Myocyte (in vitro differentiated cells): Measurements from ENCODE around the gene BLOC1S4. TPM values are rescaled to one million over a fixed set of nuclear protein-coding genes. Genes with fewer than 3 reads are reported as not detected.
"Not testable (repeated sequence)": the region's sequence is repeated elsewhere in the genome, so short reads cannot be mapped to it uniquely, and the experiment has no call there.

Experiments
- DNase-seq: peaks from one replicate; pipeline ENCODE4 v3.0.0-alpha.2; 2012; ENCODE audit warnings: low read depth
- total RNA-seq: library from RNA; depleted of rRNA; stranded (reverse); fragments of >200 nt; gene quantifications from 2 replicates; pipeline ENCODE4 v1.2.3, GENCODE V29; 2014

BLOC1S4 gene
- total RNA-seq, 1 donor from 2014 or later: 35.1 TPM

DNA sequence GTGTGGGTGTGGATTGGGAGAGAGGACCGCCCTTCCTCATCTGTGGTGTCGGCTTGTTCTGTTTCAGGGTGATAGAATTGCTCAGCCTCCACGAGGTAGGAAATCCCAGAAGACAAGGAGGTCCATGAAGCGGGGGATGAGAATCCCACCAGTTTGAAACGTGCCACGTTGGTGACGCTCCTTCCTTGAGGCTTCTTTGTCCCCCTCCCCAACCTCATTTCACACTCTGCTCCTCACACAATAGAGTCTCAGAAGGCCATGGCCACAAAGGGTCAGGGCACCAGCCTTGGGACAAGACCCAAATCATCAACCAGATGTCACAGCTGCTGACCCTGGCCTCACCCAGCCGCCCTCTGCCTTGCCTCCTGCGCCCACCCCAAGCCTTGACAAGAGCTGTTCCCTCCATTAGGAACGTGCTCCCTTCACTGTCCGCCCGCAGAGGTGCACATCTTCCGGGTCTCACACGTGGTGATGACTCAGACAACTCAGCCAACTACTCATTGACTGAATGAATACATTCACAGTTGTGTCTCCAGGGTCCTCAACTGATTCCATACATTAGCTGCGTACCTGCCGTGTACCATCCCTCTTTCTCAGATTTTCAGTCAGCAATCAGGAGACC lies 18.3 kb downstream of the BLOC1S4 start:
- DNase-seq: no peak

GRCh38 chr4:6739920-6740319 lies 23.9 kb downstream of the BLOC1S4 start:
- no peak for DNase-seq

GRCh38 chr4:6740347-6740746 lies 24.4 kb downstream of the BLOC1S4 start:
- DNase-seq: no peak

- no peak for DNase-seq
Observed at GRCh38 chr4:6742507-6742906, 26.5 kb downstream of the BLOC1S4 start.

GRCh38 chr4:6742989-6743388 lies 27.0 kb downstream of the BLOC1S4 start:
- no peak for DNase-seq

- no peak for DNase-seq
Observed at GRCh38 chr4:6746721-6747293, 30.8 kb downstream of the BLOC1S4 start.

GRCh38 chr4:6747294-6748051 lies 31.5 kb downstream of the BLOC1S4 start:
- DNase-seq: no peak

DNA sequence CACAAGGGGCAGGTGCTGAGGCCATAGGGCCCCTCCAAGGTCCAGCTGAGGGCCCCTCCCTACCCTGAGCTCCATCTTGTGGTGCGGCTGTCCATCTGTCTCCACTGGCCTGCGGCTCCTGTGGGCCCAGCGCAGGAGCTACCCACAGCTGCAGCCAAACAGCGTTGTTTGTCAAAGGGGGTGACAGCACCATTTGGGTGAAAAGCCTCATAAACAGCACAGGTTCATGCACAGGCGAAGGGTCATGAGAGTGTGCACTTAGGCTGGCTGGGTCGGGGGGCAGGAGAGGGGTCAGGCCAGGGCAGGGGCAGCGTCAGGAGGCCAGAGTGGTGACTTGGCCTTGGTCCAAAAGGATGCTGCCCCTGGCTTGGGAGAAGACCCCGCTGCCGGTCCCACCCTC lies 32.3 kb downstream of the BLOC1S4 start:
- DNase-seq: no peak

- peak; percentile 86 for DNase-seq
Observed at GRCh38 chr4:6749340-6750171, 33.6 kb downstream of the BLOC1S4 start.

GRCh38 chr4:6750286-6751221 lies 34.6 kb downstream of the BLOC1S4 start:
- no peak for DNase-seq

- no peak for DNase-seq
Observed at GRCh38 chr4:6751611-6752485, 35.9 kb downstream of the BLOC1S4 start.

DNA sequence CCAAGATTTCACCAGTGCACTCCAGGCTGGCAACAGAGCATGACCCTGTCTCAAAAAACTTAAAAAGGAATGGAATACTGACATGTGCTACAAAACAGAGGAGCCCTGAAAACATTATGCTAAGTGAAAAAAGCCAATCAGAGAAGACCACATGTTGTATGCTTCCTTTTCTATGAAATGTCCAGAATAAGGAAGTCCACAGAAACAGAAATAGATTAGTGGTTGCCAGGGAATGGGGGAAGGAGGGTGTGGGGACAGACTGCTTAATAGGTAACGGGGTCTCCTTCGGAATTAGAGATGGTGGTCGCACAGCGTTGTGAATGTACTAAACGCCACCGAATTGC lies 36.5 kb downstream of the BLOC1S4 start:
- DNase-seq: no peak

GRCh38 chr4:6753103-6753560 lies 37.2 kb downstream of the BLOC1S4 start:
- DNase-seq: peak; percentile 61

DNA sequence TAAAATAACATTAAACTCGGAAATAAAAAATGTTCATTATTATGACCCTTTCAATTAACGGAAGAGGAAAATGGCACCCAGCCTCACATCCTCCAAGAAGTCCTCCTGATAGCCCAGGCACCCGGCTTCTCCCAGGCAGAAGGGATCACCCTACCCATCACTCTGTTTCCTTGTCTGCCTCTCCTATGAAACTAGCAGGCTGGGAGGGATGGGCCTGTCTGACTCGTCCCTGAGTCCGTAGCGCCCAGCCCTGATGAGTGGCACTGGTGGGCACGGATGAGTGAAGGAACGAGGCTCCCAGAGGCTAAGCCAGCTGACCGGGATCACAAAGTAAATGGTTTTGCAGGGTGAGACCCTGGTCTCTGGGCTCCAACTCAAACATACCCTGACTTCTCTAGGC lies 37.9 kb downstream of the BLOC1S4 start:
- no peak for DNase-seq

GRCh38 chr4:6754481-6755087 lies 38.6 kb downstream of the BLOC1S4 start:
- no peak for DNase-seq

GRCh38 chr4:6755088-6755753 lies 39.2 kb downstream of the BLOC1S4 start:
- DNase-seq: no peak

DNA sequence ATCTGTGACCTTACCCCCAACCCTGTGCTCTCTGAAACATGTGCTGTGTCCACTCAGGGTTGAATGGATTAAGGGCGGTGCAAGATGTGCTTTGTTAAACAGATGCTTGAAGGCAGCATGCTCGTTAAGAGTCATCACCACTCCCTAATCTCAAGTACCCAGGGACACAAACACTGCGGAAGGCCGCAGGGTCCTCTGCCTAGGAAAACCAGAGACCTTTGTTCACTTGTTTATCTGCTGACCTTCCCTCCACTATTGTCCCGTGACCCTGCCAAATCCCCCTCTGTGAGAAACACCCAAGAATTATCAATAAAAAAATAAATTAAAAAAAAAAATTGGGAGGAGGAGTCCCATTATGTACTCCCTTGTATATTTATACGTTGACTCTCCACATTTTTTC lies 40.4 kb downstream of the BLOC1S4 start:
- DNase-seq: not testable (repeated sequence)

DNA sequence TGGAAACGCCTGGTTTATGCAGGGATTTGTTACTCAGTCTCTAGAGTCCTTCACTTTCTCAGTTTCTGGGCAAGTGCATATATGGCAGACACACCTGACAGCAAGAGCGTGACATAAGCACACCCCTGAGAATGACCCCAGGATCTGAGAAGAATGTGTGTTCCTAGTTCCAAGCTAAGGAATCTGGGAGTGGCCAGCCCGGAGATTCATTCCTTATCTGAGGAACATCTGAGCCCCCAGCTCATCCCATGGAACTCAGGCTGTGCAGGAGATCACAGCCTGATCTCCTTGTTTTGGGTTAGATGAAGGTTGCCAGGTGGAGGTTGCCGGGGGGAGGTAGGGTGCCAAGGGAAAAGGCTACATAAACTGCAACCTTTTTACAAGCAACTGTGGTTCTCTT lies 42.8 kb downstream of the BLOC1S4 start:
- no peak for DNase-seq

DNA sequence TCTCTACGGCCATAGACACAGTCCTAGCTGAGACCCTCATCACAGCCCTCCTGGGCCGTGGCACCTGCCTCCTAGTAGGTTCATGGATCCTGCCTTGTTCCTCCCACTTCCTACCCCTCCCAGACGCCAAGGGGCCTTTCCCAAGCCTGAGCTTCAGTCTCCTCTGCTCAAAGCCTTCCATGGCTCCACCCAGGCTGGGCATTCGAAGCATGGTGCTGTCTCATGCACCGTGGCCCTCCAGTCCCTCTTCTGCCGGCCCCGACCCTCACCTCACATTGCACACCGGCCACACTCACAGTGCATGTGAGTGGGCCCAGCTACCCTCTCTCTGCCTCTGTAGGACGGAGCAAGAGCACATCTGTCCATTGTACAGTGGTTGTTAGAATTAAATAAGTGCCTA lies 44.9 kb downstream of the BLOC1S4 start:
- DNase-seq: no peak
